CD1c-positive myeloid dendritic cell (primary cell): ENCODE data around the gene ST7.
A peak's percentile ranks its signal among the peaks of the same experiment; 100 is the strongest.
"Not testable (repeated sequence)": the region's sequence is repeated elsewhere in the genome, so short reads cannot be mapped to it uniquely, and the experiment has no call there.

Experiments
- DNase-seq: peaks from one replicate; pipeline ENCODE4 v3.0.0-alpha.2; 2016; ENCODE audit errors: extremely low spot score

Gene ST7

GRCh38 chr7:117094457-117094856 lies 141.2 kb downstream of the ST7 start:
- no peak for DNase-seq

- no peak for DNase-seq
Observed at GRCh38 chr7:117095055-117095454, 141.8 kb downstream of the ST7 start.

- no peak for DNase-seq
Observed at GRCh38 chr7:117096330-117096729, 143.0 kb downstream of the ST7 start.

GRCh38 chr7:117096942-117097341 lies 143.6 kb downstream of the ST7 start:
- DNase-seq, result no peak

- no peak for DNase-seq
Observed at GRCh38 chr7:117097860-117098259, 144.6 kb downstream of the ST7 start.

- no peak for DNase-seq
Observed at GRCh38 chr7:117098457-117098856, 145.2 kb downstream of the ST7 start.

GRCh38 chr7:117101026-117101425 lies 147.7 kb downstream of the ST7 start:
- DNase-seq, result no peak

- no peak for DNase-seq
Observed at GRCh38 chr7:117110480-117111315, 157.4 kb downstream of the ST7 start.

GRCh38 chr7:117111535-117111934 lies 158.2 kb downstream of the ST7 start:
- DNase-seq, result no peak

- DNase-seq, result no peak
Observed at GRCh38 chr7:117112640-117113039, 159.3 kb downstream of the ST7 start.

GRCh38 chr7:117113871-117114270 lies 160.6 kb downstream of the ST7 start:
- no peak for DNase-seq

- DNase-seq, result no peak
Observed at GRCh38 chr7:117114272-117114671, 161.0 kb downstream of the ST7 start.

- no peak for DNase-seq
Observed at GRCh38 chr7:117116211-117116610, 162.9 kb downstream of the ST7 start.

- no peak for DNase-seq
Observed at GRCh38 chr7:117117172-117117571, 163.9 kb downstream of the ST7 start.

GRCh38 chr7:117118579-117119180 lies 165.4 kb downstream of the ST7 start:
- no peak for DNase-seq

GRCh38 chr7:117119192-117119924 lies 166.1 kb downstream of the ST7 start:
- peak; percentile 92 for DNase-seq

- DNase-seq, result not testable (repeated sequence)
Observed at GRCh38 chr7:117120321-117120720, 167.0 kb downstream of the ST7 start.

GRCh38 chr7:117122036-117122435 lies 168.7 kb downstream of the ST7 start:
- not testable (repeated sequence) for DNase-seq

- no peak for DNase-seq
Observed at GRCh38 chr7:117122536-117122935, 169.2 kb downstream of the ST7 start.

GRCh38 chr7:117123311-117123926 lies 170.1 kb downstream of the ST7 start:
- no peak for DNase-seq

GRCh38 chr7:117124591-117125220 lies 171.4 kb downstream of the ST7 start:
- DNase-seq, result peak; percentile 80

- DNase-seq, result no peak
Observed at GRCh38 chr7:117126676-117127075, 173.4 kb downstream of the ST7 start.
